H9 (cell line): ENCODE measurements around the gene BDH1. TPM values are rescaled to one million over a fixed set of nuclear protein-coding genes. Genes with fewer than 3 reads are reported as not detected.
A peak's percentile ranks its signal among the peaks of the same experiment; 100 is the strongest.

ENCODE experiments used
- DNase-seq: peaks from one replicate; pipeline ENCODE4 v3.0.0-alpha.2; 2017
- H2AFZ ChIP-seq: one replicate; pipeline ENCODE4 v1.6.1; 2013; ENCODE audit warnings: mild to moderate bottlenecking, low read length, control low read depth, moderate library complexity
- H2AK5ac ChIP-seq: 2 replicates; pipeline ENCODE4 v1.6.1; 2013; ENCODE audit warnings: low read length, control low read depth, mixed read lengths; ENCODE audit not compliant: insufficient read length
- H2BK120ac ChIP-seq: one replicate; pipeline ENCODE4 v1.6.1; 2013; ENCODE audit warnings: low read depth, mild to moderate bottlenecking, low read length, control low read depth, inconsistent platforms; ENCODE audit not compliant: poor library complexity, severe bottlenecking
- H2BK12ac ChIP-seq: 2 replicates; pipeline ENCODE4 v1.6.1; 2013; ENCODE audit warnings: low read length, control low read depth, mixed read lengths, low read depth; ENCODE audit not compliant: insufficient read length
- H2BK15ac ChIP-seq: 2 replicates; pipeline ENCODE4 v1.6.1; 2013; ENCODE audit warnings: low read depth, low read length, control low read depth
- H2BK20ac ChIP-seq: one replicate; pipeline ENCODE4 v1.6.1; 2013; ENCODE audit warnings: low read depth, mild to moderate bottlenecking, low read length, control low read depth, inconsistent platforms; ENCODE audit not compliant: poor library complexity, severe bottlenecking
- H2BK5ac ChIP-seq: 2 replicates; pipeline ENCODE4 v1.6.1; 2013; ENCODE audit warnings: low read length, control low read depth, mixed read lengths; ENCODE audit not compliant: insufficient read length
- H3K14ac ChIP-seq: 2 replicates; pipeline ENCODE4 v1.6.1; 2013; ENCODE audit warnings: low read length, control low read depth; ENCODE audit not compliant: insufficient read depth
- H3K18ac ChIP-seq: 2 replicates; pipeline ENCODE4 v1.6.1; 2013; ENCODE audit warnings: low read depth, mild to moderate bottlenecking, mixed read lengths, low read length, control low read depth; ENCODE audit not compliant: insufficient read length
- H3K23ac ChIP-seq: 2 replicates; pipeline ENCODE4 v1.6.1; 2013; ENCODE audit warnings: low read length, control low read depth, mixed read lengths, low read depth; ENCODE audit not compliant: insufficient read length
- H3K23me2 ChIP-seq: 2 replicates; pipeline ENCODE4 v1.6.1; 2013; ENCODE audit warnings: low read depth, mild to moderate bottlenecking, mixed read lengths, low read length, control low read depth; ENCODE audit not compliant: insufficient read length, poor library complexity, severe bottlenecking
- H3K27ac ChIP-seq: 2 replicates; pipeline ENCODE4 v1.5.1; 2013; ENCODE audit warnings: low read length, control low read depth, mixed read lengths, low read depth; ENCODE audit not compliant: insufficient read length
- H3K27me3 ChIP-seq: 2 replicates; pipeline ENCODE4 v1.6.1; 2013; ENCODE audit warnings: low read length, control low read depth, inconsistent platforms; ENCODE audit not compliant: insufficient read depth
- H3K4ac ChIP-seq: 2 replicates; pipeline ENCODE4 v1.6.1; 2013; ENCODE audit warnings: low read depth, mild to moderate bottlenecking, control low read depth, inconsistent platforms, low read length, moderate library complexity
- H3K4me1 ChIP-seq: 2 replicates; pipeline ENCODE4 v1.6.1; 2013; ENCODE audit warnings: low read length, control low read depth, inconsistent platforms; ENCODE audit not compliant: insufficient read depth
- H3K4me2 ChIP-seq: 2 replicates; pipeline ENCODE4 v1.6.1; 2013; ENCODE audit warnings: low read length, control low read depth, mixed read lengths; ENCODE audit not compliant: insufficient read length, insufficient read depth
- H3K56ac ChIP-seq: 2 replicates; pipeline ENCODE4 v1.6.1; 2013; ENCODE audit warnings: low read depth, mild to moderate bottlenecking, mixed read lengths, low read length, control low read depth; ENCODE audit not compliant: insufficient read length
- H3K79me1 ChIP-seq: 2 replicates; pipeline ENCODE4 v1.6.1; 2013; ENCODE audit warnings: low read depth, mild to moderate bottlenecking, moderate library complexity, low read length, control low read depth, inconsistent platforms; ENCODE audit not compliant: insufficient read depth, poor library complexity, severe bottlenecking
- H3K79me2 ChIP-seq: 2 replicates; pipeline ENCODE4 v1.6.1; 2013; ENCODE audit warnings: low read length, control low read depth, inconsistent platforms; ENCODE audit not compliant: insufficient read depth
- H3K9ac ChIP-seq: 2 replicates; pipeline ENCODE4 v1.6.1; 2013; ENCODE audit warnings: low read length, control low read depth, mixed read lengths; ENCODE audit not compliant: insufficient read length; ENCODE audit errors: extremely low read depth
- H3K9me3 ChIP-seq: one replicate; pipeline ENCODE4 v1.6.1; 2013; ENCODE audit warnings: low read depth, low read length, inconsistent platforms; ENCODE audit not compliant: control insufficient read depth
- H3T11ph ChIP-seq: one replicate; pipeline ENCODE4 v1.6.1; 2013; ENCODE audit warnings: mild to moderate bottlenecking, low read length, control low read depth, inconsistent platforms
- H4K20me1 ChIP-seq: one replicate; pipeline ENCODE4 v1.6.1; 2013; ENCODE audit not compliant: control insufficient read depth, insufficient read length, insufficient read depth
- H4K5ac ChIP-seq: 2 replicates; pipeline ENCODE4 v1.6.1; 2013; ENCODE audit warnings: low read depth, mild to moderate bottlenecking, mixed read lengths, low read length, control low read depth; ENCODE audit not compliant: insufficient read length
- H4K8ac ChIP-seq: replicated peaks from 2 replicates; pipeline ENCODE4 v1.6.1; 2013; ENCODE audit warnings: low read length, control low read depth, mixed read lengths, low read depth; ENCODE audit not compliant: insufficient read length
- H4K91ac ChIP-seq: 2 replicates; pipeline ENCODE4 v1.6.1; 2013; ENCODE audit warnings: low read depth, mild to moderate bottlenecking, moderate library complexity, mixed read lengths, low read length, control low read depth; ENCODE audit not compliant: insufficient read length
- H3K27ac Mint-ChIP-seq, 3 experiments: 2 replicates in 2 of 3; 3 replicates in 1 of 3; pipeline ENCODE4 v1.8.0; 2020 to 2021; ENCODE audit warnings: mixed read lengths in 3 of 3, mild to moderate bottlenecking in 1 of 3, moderate library complexity in 1 of 3
- H3K27me3 Mint-ChIP-seq: 2 replicates; pipeline ENCODE4 v1.8.0; 2021; ENCODE audit warnings: low read depth, mild to moderate bottlenecking, moderate library complexity, mixed read lengths
- H3K36me3 Mint-ChIP-seq, 3 experiments: 2 replicates in 2 of 3; 3 replicates in 1 of 3; pipeline ENCODE4 v1.8.0; 2020 to 2021; ENCODE audit warnings: low read depth in 3 of 3, mixed read lengths in 3 of 3; ENCODE audit not compliant: insufficient read depth in 1 of 3
- H3K4me1 Mint-ChIP-seq, 2 experiments: 2 replicates each; pipeline ENCODE4 v1.8.0; 2020; ENCODE audit warnings: mixed read lengths in 2 of 2
- H3K4me3 Mint-ChIP-seq, 2 experiments: 2 replicates in 1 of 2; 3 replicates in 1 of 2; pipeline ENCODE4 v1.8.0; 2020 to 2021; ENCODE audit warnings: mild to moderate bottlenecking in 2 of 2, mixed read lengths in 2 of 2, moderate library complexity in 1 of 2
- H3K9me3 Mint-ChIP-seq, 2 experiments: 2 replicates in 1 of 2; 3 replicates in 1 of 2; pipeline ENCODE4 v1.8.0; 2020; ENCODE audit warnings: mild to moderate bottlenecking in 2 of 2, mixed read lengths in 2 of 2, moderate library complexity in 1 of 2
- WGBS: extraction: QIAGEN DNeasy Blood & Tissue Kit; methylation state at CpG from one replicate; pipeline ENCODE4 v1.1.7; 2013; ENCODE audit warnings: missing lambda C conversion rate, low lambda C conversion rate, mixed read lengths; ENCODE audit not compliant: insufficient read length; ENCODE audit errors: extremely low coverage; 5-methylcytosine and 5-hydroxymethylcytosine counted together
- total RNA-seq: library from RNA; stranded (reverse); gene quantifications from 2 replicates; pipeline ENCODE4 v1.2.1, GENCODE V29; 2021
- TF ChIP-seq, protein P1 (sequence below): fragments of 200-600 bp; sonication (generic); conservative IDR thresholded peaks from 3 replicates; pipeline ENCODE4 v1.8.0; 2021; ENCODE audit warnings: antibody characterized with exemption, mild to moderate bottlenecking

BDH1 gene
- total RNA-seq, 1 experiment from 2014 or later: 23.8 TPM

DNA sequence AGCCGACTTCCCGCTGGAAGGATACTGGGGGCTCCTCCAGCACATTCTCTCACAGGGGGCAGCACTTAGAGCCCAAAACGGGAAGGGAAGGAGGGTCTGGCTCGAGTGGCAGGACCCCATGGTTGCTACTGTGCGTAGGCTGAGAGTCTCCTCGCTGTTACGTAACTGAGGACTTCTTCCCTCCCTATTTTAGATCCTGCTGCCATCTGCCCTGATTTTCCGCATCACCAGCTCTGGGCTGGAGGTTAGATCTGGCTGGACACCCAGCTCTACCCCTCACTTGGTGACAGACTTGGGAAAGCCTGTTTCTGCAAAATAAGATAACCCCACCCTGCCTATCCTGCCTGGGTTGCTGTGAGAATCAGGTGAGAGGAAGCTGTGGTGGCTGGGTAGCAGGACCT, 47.7 kb downstream of the BDH1 start:
- H3K79me2 ChIP-seq: no peaks in the 10 kb centered on the region
- no peak overlapping the region for H3K9ac ChIP-seq
- no peak overlapping the region for H3K23ac ChIP-seq
- H3K4me1 Mint-ChIP-seq: peaks cover 9 to 20% of the 10 kb centered on the region in 2 experiments
- H2BK12ac ChIP-seq: no peak overlapping the region
- H3K79me1 ChIP-seq: no peaks in the 10 kb centered on the region
- no peaks in the 10 kb centered on the region for H3K27me3 ChIP-seq
- no peak overlapping the region for H3K27ac ChIP-seq
- no peak overlapping the region for H2BK120ac ChIP-seq
- no peak overlapping the region for H4K5ac ChIP-seq
- no peak overlapping the region for H4K8ac ChIP-seq
- H3K14ac ChIP-seq: no peak overlapping the region
- no peaks in the 10 kb centered on the region for H3K4me1 ChIP-seq
- no peak overlapping the region for H3K4me3 Mint-ChIP-seq
- H3K36me3 Mint-ChIP-seq: peaks cover 3 to 7% (median 7%) of the 10 kb centered on the region in 3 experiments; a peak in 6 of 7 replicates
- no peak overlapping the region for H3K56ac ChIP-seq
- H2AFZ ChIP-seq: no peak overlapping the region
- DNase-seq: no peak
- H3K9me3 ChIP-seq: no peaks in the 10 kb centered on the region
- H3K27me3 Mint-ChIP-seq: peaks cover 12% of the 10 kb centered on the region
- no peak overlapping the region for H2AK5ac ChIP-seq
- TF ChIP-seq, protein P1, sequence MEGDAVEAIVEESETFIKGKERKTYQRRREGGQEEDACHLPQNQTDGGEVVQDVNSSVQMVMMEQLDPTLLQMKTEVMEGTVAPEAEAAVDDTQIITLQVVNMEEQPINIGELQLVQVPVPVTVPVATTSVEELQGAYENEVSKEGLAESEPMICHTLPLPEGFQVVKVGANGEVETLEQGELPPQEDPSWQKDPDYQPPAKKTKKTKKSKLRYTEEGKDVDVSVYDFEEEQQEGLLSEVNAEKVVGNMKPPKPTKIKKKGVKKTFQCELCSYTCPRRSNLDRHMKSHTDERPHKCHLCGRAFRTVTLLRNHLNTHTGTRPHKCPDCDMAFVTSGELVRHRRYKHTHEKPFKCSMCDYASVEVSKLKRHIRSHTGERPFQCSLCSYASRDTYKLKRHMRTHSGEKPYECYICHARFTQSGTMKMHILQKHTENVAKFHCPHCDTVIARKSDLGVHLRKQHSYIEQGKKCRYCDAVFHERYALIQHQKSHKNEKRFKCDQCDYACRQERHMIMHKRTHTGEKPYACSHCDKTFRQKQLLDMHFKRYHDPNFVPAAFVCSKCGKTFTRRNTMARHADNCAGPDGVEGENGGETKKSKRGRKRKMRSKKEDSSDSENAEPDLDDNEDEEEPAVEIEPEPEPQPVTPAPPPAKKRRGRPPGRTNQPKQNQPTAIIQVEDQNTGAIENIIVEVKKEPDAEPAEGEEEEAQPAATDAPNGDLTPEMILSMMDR: no peak
- H3K9me3 Mint-ChIP-seq: no peaks in the 10 kb centered on the region
- no peak overlapping the region for H3K4ac ChIP-seq
- no peak overlapping the region for H3K4me2 ChIP-seq
- H4K91ac ChIP-seq: no peak overlapping the region
- no peak overlapping the region for H2BK5ac ChIP-seq
- no peak overlapping the region for H2BK20ac ChIP-seq
- H2BK15ac ChIP-seq: no peak overlapping the region
- H3T11ph ChIP-seq: no peak overlapping the region
- no CpG with 5 or more reads among the region's 8 CpGs for WGBS
- H3K18ac ChIP-seq: no peak overlapping the region
- H3K23me2 ChIP-seq: peaks cover 7% of the 10 kb centered on the region
- peak overlapping the region in 1 of 3 experiments; percentile 92; a peak in 1 of 7 replicates for H3K27ac Mint-ChIP-seq
- no peaks in the 10 kb centered on the region for H4K20me1 ChIP-seq
